ENCODE measurements around the gene MRTFA.

Gene MRTFA

GRCh38 chr22:40422558-40423309 lies 213.8 kb downstream of the MRTFA start:
- no peak for DNase-seq

GRCh38 chr22:40421941-40422340 lies 214.6 kb downstream of the MRTFA start:
- DNase-seq: no peak

- DNase-seq: no peak
Observed at GRCh38 chr22:40421082-40421350, 215.5 kb downstream of the MRTFA start.

GRCh38 chr22:40420341-40421081 lies 216.0 kb downstream of the MRTFA start:
- no peak for DNase-seq

DNA sequence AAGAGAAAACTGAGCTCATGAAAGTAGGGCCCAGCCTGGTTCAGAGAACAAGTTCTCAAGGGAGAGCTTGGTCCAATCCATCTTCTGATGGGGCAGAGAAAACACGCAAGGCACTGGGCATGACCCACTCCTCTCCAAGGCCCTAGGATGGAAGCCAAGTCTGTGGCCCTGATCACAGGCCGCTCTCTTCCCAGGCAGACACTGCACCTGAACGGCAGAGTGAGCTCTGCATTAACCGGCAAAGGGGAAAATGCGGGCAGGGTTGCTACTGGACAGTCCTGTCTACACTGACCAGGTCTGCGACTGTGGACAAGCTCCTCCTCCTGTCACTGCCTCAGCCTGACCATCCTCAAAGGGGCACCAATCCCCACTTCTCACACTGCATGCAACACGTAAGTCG lies 216.8 kb downstream of the MRTFA start:
- no peak for DNase-seq

GRCh38 chr22:40418366-40419201 lies 217.9 kb downstream of the MRTFA start:
- DNase-seq: no peak

GRCh38 chr22:40417881-40418280 lies 218.6 kb downstream of the MRTFA start:
- DNase-seq: no peak

DNA sequence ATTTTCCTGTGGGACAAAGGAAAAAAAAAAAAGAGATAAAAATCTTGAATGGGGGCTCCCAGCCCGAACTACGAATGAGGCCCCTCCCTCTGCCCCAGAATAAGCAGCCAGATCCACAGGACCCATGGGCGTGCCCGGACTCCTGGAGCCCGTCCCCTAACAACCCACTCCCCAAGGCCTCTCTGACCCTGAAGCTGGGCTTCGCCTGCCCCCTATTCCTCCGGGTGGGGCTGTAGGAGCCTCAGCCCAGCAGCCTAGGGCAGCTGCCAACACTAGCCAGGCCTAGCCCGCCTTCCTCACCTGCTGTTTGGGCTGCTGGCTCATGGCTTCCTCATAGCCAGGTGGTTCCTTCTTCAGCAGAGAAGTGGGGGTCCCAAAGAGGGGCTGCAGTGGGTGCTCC lies 219.5 kb downstream of the MRTFA start:
- no peak for DNase-seq

- DNase-seq: no peak
Observed at GRCh38 chr22:40416636-40417035, 219.9 kb downstream of the MRTFA start.

DNA sequence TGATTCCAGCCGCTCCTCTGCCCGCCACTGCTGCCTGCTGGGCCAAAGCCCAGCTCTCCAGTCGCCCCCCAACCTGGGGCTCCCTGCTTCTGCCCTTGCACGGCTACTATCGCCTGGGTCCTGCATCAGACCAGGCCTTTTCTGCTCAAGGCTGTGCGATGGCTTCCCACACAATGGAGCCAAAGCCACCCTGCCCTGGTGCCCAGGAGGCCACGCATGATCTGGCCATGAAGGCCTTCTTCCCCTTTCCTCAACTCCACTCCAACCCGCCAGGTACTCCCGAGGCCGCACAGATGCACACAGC lies 220.3 kb downstream of the MRTFA start:
- no peak for DNase-seq

DNA sequence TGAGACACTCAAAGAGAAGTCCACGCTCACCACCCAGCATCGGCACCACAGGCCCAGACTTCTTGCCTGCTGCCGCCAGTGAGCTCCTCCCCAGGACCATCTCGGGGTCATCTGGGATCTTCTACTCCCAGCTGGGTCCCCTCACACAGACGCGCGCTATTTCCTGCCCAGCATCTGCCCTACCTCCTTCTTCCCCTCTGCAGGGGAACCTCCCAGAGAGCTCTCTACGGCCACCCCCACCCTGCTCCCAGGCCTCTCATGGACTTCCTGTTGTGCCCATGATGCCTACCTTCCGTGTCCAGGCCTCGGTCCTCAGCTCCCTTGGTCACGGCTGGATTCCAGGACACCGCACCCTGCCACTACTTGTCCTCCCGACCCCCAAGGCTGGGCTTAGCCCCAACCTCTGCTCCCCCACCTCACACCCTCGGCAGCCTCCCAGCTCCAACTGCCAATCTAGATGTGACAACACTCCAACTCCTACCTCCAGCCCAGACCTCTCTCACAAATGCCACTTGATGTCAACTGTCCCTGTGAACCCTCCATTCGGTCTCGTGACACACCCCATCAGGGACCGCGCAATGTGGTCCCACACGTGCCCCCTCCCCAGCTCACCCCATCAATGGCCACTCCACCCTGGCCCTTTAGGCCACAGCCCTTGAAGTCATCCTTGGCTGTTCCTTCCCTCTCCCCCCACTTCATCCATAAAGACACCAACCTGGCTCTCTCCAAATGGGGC lies 220.8 kb downstream of the MRTFA start:
- no peak for DNase-seq

GRCh38 chr22:40414838-40415505 lies 221.5 kb downstream of the MRTFA start:
- DNase-seq: no peak

GRCh38 chr22:40414311-40414710 lies 222.2 kb downstream of the MRTFA start:
- DNase-seq: no peak

DNA sequence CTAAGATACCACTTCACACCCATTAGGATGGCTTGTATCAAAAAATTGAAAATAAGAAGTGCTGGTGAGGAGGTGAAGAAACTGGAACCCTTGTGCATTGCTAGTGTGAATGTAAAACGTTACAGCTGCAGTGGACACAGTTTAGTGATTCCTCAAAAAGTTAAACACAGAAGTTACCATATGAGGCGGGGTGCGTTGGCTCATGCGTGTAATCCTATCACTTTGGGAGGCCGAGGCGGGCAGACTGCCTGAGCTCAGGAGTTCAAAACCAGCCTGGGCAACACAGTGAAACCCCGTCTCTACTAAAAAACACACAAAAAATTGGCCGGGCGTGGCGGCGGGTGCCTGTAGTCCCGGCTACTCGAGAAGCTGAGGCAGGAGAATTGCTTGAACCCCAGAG lies 222.6 kb downstream of the MRTFA start:
- DNase-seq: no peak

DNA sequence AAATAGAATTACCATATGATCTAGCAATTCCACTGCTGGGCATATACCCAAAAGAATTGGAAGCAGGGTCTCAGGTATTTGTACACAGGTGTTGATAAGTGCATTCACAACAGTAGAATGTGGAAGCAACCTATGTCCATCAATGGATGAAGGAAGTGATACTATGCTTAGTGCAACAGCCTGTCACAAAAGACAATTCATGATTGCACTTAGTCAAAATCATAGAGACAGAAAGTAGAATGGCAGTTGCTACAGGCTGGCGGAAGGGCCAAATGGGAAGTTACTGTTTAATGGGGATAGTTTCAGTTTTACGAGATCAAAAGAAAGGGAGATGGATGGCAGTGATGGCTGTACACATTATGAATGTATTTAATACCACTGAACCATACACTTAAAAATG lies 224.1 kb downstream of the MRTFA start:
- DNase-seq: no peak

- DNase-seq: no peak
Observed at GRCh38 chr22:40411506-40411861, 225.0 kb downstream of the MRTFA start.

GRCh38 chr22:40410731-40411505 lies 225.6 kb downstream of the MRTFA start:
- no peak for DNase-seq

DNA sequence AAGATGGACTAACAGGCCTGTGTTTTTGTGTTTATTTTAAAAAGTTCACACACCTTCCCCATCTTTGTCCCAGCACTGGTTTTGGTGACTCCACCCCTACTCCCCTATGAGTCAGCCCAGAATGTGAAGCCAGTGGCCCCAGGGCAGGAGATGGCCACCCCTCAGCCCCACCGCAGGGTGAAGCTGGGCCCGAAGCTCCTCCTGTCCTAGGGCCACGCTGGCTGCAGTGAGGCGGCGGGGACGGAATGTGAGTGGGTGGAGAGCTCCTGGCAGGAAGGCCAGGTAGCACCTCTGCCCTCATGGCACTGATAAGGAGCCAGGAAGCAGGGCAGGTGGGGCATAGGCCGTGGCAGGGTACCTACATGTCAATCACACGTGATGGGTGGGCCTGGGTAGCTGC lies 226.2 kb downstream of the MRTFA start:
- no peak for DNase-seq

GRCh38 chr22:40409613-40410113 lies 226.9 kb downstream of the MRTFA start:
- DNase-seq: no peak

GRCh38 chr22:40408718-40409612 lies 227.6 kb downstream of the MRTFA start:
- DNase-seq: no peak
